Fibroblast of villous mesenchyme (primary cell): ENCODE results near the gene FAAP20. TPM values are rescaled to one million over a fixed set of nuclear protein-coding genes. Genes with fewer than 3 reads are reported as not detected.

Source experiments
- DNase-seq: peaks from one replicate; pipeline ENCODE4 v3.0.0-alpha.2; 2010; ENCODE audit warnings: low read depth
- H3K4me3 ChIP-seq: 2 replicates; pipeline ENCODE4 v1.5.1; 2011; ENCODE audit warnings: low read depth, mild to moderate bottlenecking, low read length
- total RNA-seq: library from RNA; depleted of rRNA; stranded (reverse); fragments of >200 nt; gene quantifications from 2 replicates; pipeline ENCODE4 v1.2.3, GENCODE V29; 2012
- TF ChIP-seq, protein P1 (sequence below): IDR thresholded peaks from 2 replicates; pipeline ENCODE4 v1.5.1; 2012; ENCODE audit warnings: low read depth, mild to moderate bottlenecking, low read length; ENCODE audit not compliant: insufficient read depth

FAAP20 gene
- total RNA-seq, 1 donor, result 20.7 TPM

DNA sequence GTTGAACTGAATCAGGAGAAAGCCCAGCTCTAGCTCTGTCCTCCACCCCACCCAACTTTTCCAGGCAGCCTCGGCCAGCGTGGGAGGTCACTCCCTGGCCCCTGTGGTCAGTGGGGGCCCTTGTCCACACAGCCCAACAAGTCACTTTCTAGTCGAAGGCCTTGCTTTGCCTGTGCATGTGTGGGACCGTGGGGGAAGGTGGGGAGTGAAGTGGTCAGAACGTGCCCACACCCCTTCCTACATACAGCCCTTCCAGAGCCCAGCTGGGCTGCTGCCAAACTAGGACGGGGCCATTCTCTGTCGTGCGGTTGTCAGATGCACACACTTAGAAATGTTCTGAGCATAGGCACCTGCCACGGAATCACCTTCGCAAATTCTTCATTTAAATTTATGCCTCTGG, 18.0 kb downstream of the FAAP20 start:
- TF ChIP-seq, protein P1, sequence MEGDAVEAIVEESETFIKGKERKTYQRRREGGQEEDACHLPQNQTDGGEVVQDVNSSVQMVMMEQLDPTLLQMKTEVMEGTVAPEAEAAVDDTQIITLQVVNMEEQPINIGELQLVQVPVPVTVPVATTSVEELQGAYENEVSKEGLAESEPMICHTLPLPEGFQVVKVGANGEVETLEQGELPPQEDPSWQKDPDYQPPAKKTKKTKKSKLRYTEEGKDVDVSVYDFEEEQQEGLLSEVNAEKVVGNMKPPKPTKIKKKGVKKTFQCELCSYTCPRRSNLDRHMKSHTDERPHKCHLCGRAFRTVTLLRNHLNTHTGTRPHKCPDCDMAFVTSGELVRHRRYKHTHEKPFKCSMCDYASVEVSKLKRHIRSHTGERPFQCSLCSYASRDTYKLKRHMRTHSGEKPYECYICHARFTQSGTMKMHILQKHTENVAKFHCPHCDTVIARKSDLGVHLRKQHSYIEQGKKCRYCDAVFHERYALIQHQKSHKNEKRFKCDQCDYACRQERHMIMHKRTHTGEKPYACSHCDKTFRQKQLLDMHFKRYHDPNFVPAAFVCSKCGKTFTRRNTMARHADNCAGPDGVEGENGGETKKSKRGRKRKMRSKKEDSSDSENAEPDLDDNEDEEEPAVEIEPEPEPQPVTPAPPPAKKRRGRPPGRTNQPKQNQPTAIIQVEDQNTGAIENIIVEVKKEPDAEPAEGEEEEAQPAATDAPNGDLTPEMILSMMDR, result no peak
- no peak for DNase-seq
- no peak overlapping the region for H3K4me3 ChIP-seq

DNA sequence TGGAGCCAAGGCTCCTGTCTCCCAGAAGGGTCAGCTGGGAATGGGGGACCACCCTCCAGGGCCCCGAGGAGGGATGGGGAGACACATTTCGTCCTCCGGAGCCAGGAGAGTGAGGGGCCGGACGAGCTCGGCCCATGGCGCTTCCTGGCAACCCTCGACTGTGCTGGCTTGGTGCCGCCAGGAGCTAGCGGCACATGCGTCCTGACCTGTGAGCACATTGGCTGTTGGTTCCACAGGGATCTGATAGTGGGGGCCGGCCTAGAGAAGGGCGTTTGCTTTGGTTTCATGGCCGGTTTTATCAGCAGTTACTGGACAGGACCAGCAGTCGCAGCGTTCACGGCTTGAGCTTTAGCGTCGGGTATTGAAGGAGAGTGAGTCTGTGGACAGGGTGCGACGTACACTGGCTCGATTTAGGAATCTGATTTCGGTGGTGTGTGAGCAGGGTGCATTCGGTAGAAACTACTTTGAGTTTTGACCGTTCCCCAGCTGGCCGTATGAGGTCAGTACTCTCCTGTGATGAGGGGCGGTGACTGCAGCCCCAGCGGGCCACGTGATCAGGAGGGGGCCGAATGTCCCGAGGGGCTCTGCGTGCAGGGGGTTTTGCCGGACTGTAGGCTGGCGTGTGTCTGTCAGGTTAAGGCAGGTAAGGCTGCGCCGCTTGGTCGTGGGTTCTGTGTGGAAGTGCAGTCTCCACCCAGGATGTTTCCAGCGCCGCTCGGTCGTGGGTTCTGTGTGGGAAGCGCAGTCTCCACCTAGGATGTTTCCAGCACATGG, 18.7 kb downstream of the FAAP20 start:
- TF ChIP-seq, protein P1, result no peak

DNA sequence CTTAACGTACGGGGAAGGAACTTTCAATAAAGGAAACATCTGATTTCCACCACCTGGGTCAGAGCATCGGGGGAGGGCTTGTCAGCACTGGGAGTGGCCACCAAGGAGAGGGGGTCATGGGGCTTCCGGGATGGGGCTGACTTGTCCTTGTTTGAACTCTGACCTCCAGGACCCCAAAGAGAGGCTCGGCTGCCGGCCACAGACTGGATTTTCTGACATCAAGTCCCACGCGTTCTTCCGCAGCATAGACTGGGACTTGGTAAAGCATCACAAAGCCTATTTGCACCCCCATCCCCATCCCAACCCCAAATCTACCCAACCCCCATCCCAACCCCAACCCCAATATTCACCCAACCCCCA, 19.5 kb downstream of the FAAP20 start:
- H3K4me3 ChIP-seq, result no peak overlapping the region
- TF ChIP-seq, protein P1, result no peak

More for the DNA sequence above, 18.7 kb downstream of the FAAP20 start:
- no peak for DNase-seq
- H3K4me3 ChIP-seq, result no peak overlapping the region

DNA sequence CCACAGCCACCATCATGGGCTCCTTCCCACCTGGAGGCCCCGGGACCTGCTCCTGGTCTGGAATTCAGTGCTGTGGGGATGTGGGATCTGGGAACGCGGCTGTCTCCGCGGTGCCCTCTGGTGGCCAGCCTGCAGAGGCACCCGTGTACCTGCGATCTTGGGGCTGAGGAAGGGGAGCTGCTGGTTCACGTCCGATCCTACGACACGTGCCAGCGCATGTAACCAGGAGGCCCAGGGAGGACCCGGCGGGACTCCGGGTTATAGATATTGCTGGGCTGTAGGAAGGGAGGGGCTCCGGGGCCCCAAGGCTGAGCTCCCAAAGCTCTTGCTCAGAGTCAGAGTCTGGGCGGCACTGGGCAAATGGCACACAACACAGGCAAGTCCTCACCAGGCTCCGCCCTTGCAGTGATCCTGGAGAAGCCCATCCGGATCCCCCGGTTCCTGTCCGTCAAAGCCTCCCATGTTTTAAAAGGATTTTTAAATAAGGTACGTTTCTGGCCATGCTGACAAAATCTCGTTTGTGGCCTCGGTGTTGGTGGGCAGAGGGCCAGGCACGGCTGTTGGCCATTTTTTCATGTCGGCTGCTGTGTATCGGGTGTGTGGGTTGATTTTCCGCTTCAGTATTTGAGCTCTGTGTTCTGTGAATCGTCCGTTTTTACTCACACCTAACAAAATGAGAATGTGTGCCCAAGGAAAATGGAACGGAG, 20.1 kb downstream of the FAAP20 start:
- DNase-seq, result peak; percentile 65
- peak overlapping the region; percentile 30 for H3K4me3 ChIP-seq
- TF ChIP-seq, protein P1, result peak; percentile 95

More for the DNA sequence above, 19.5 kb downstream of the FAAP20 start:
- no peak for DNase-seq

DNA sequence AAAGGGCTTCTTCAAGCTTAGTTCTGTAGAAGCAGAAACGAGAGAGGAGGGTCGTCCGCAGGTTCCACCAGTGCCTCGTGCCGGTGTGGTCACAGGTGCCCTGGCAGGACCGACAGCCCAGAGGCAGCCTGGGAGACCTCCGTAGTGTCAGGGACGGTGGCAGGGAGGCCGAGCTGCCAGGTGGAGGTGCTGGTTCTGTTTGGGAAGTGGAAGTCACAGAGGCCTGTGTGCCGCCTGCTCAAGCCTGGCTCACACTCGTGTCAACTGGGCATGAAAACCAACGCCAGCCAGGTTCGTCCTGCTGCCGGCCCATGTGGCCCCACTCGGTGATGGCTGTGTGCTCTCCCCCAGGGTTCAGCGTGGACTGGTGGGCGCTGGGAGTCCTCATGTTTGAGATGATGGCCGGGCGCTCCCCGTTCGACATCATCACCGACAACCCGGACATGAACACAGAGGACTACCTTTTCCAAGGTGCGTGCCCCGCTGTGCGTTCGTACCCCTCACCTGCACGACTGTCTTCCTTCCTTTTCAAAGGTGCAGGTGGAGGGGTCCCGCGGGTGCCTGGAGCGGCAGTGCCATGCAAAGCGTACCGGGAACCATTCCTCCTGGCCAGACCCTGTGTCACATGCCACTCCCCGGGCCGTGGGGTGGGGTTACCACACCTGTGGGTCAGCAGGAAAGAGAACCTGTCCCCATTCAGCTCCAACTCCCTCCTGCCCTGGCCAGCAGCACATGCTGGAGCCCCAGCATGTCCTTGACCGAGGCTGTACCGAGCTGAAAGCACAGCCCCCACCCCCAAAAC, 20.8 kb downstream of the FAAP20 start:
- TF ChIP-seq, protein P1, result no peak
- no peak overlapping the region for H3K4me3 ChIP-seq
- no peak for DNase-seq

DNA sequence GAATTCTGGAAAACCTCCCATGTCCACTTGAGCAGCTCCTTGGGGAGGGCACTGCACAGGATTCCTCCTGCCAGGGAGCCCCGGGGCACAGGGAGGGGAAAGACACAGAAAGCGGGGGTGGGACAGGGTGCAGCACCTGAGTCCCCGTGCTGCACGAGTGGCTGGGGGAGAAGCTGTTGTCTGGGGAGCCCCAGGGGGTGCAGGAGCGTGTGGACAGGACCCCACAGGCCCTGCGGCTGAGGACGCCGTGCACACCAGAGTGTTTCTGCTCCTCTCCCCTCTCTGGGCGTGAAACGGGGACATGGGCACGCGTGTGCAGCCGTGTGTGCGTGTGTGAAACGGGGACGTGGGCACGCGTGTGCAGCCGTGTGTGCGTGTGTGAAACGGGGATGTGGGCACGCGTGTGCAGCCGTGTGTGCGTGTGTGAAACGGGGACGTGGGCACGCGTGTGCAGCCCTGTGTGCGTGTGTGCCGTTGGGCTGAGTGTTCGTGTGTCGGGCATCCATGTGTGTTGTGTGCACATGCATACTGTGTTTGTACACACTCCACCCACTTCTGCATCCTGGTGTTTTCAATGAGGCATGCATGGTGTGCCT, 21.9 kb downstream of the FAAP20 start:
- TF ChIP-seq, protein P1, result no peak
- no peak for DNase-seq
- no peak overlapping the region for H3K4me3 ChIP-seq
